Activated naive CD8-positive, alpha-beta T cell treated with anti-CD3 and anti-CD28 coated beads for 36 hours (primary cell): ENCODE results near the gene SCN3B. TPM values are rescaled to one million over a fixed set of nuclear protein-coding genes. Genes with fewer than 3 reads are reported as not detected.
"Not testable (repeated sequence)": the region's sequence is repeated elsewhere in the genome, so short reads cannot be mapped to it uniquely, and the experiment has no call there.

Source experiments
- DNase-seq: peaks from one replicate; pipeline ENCODE4 v3.0.0; 2021
- H3K27ac Mint-ChIP-seq: one replicate; pipeline ENCODE4 v1.8.0; 2022; ENCODE audit warnings: mild to moderate bottlenecking, moderate library complexity, mixed read lengths
- H3K27me3 Mint-ChIP-seq: one replicate; pipeline ENCODE4 v1.8.0; 2022; ENCODE audit warnings: mild to moderate bottlenecking, mixed read lengths
- H3K36me3 Mint-ChIP-seq: one replicate; pipeline ENCODE4 v1.8.0; 2021; ENCODE audit warnings: mild to moderate bottlenecking, mixed read lengths
- H3K4me1 Mint-ChIP-seq: one replicate; pipeline ENCODE4 v1.8.0; 2021; ENCODE audit warnings: mixed read lengths
- H3K4me3 Mint-ChIP-seq: one replicate; pipeline ENCODE4 v1.8.0; 2022; ENCODE audit warnings: mild to moderate bottlenecking, moderate library complexity, mixed read lengths
- H3K9me3 Mint-ChIP-seq: one replicate; pipeline ENCODE4 v1.8.0; 2022; ENCODE audit warnings: mixed read lengths
- total RNA-seq, 2 experiments: library from RNA; stranded (reverse); gene quantifications; one replicate each; pipeline ENCODE4 v1.2.3, GENCODE V29; 2021

The SCN3B gene
- total RNA-seq, 2 experiments from 2014 or later: not detected

- H3K36me3 Mint-ChIP-seq: no peaks in the 10 kb centered on the region
- H3K4me3 Mint-ChIP-seq: no peak overlapping the region
- peaks cover 17% of the 10 kb centered on the region for H3K4me1 Mint-ChIP-seq
- no peak for DNase-seq
- H3K27me3 Mint-ChIP-seq: no peaks in the 10 kb centered on the region
- no peaks in the 10 kb centered on the region for H3K9me3 Mint-ChIP-seq
- no peak overlapping the region for H3K27ac Mint-ChIP-seq
Observed at GRCh38 chr11:123677510-123677909, 23.1 kb upstream of the SCN3B start.

GRCh38 chr11:123674297-123674696 lies 19.9 kb upstream of the SCN3B start:
- H3K36me3 Mint-ChIP-seq: no peaks in the 10 kb centered on the region
- peaks cover 4% of the 10 kb centered on the region for H3K27me3 Mint-ChIP-seq

GRCh38 chr11:123672568-123672967 lies 18.1 kb upstream of the SCN3B start:
- Mint-ChIP-seq H3K4me3 (no peak overlapping the region), H3K4me1 (no peaks in the 10 kb centered on the region), H3K27me3 (peaks cover 4% of the 10 kb centered on the region), H3K27ac (no peak overlapping the region), H3K36me3 (no peaks in the 10 kb centered on the region), H3K9me3 (no peaks in the 10 kb centered on the region)
- no peak for DNase-seq

More at GRCh38 chr11:123674297-123674696, 19.9 kb upstream of the SCN3B start:
- H3K27ac Mint-ChIP-seq: no peak overlapping the region
- no peak overlapping the region for H3K4me3 Mint-ChIP-seq
- no peaks in the 10 kb centered on the region for H3K4me1 Mint-ChIP-seq
- H3K9me3 Mint-ChIP-seq: no peaks in the 10 kb centered on the region
- DNase-seq: no peak

- peaks cover 4% of the 10 kb centered on the region for H3K27me3 Mint-ChIP-seq
- H3K9me3 Mint-ChIP-seq: no peaks in the 10 kb centered on the region
- no peaks in the 10 kb centered on the region for H3K36me3 Mint-ChIP-seq
- DNase-seq: no peak
- H3K27ac Mint-ChIP-seq: no peak overlapping the region
- no peak overlapping the region for H3K4me3 Mint-ChIP-seq
- H3K4me1 Mint-ChIP-seq: no peaks in the 10 kb centered on the region
Observed at GRCh38 chr11:123671534-123671933, 17.1 kb upstream of the SCN3B start.

GRCh38 chr11:123670081-123670480 lies 15.7 kb upstream of the SCN3B start:
- Mint-ChIP-seq H3K4me1 (no peaks in the 10 kb centered on the region), H3K27ac (no peak overlapping the region), H3K4me3 (no peak overlapping the region), H3K27me3 (peaks cover 4% of the 10 kb centered on the region), H3K36me3 (no peaks in the 10 kb centered on the region), H3K9me3 (no peaks in the 10 kb centered on the region)
- no peak for DNase-seq

GRCh38 chr11:123665306-123665705 lies 10.9 kb upstream of the SCN3B start:
- no peak for DNase-seq
- H3K27ac Mint-ChIP-seq: no peak overlapping the region
- peaks cover under 1% of the 10 kb centered on the region for H3K4me1 Mint-ChIP-seq
- H3K27me3 Mint-ChIP-seq: no peaks in the 10 kb centered on the region
- H3K36me3 Mint-ChIP-seq: no peaks in the 10 kb centered on the region
- peaks cover 4% of the 10 kb centered on the region for H3K9me3 Mint-ChIP-seq
- H3K4me3 Mint-ChIP-seq: no peak overlapping the region

GRCh38 chr11:123659965-123660364 lies 5.5 kb upstream of the SCN3B start:
- Mint-ChIP-seq H3K9me3 (peaks cover 16% of the 10 kb centered on the region), H3K4me1 (peaks cover 15% of the 10 kb centered on the region), H3K27me3 (peaks cover 12% of the 10 kb centered on the region), H3K27ac (peak overlapping the region; percentile 7)
- DNase-seq, H3K36me3 Mint-ChIP-seq, H3K4me3 Mint-ChIP-seq: not testable (repeated sequence)

GRCh38 chr11:123659311-123659710 lies 4.9 kb upstream of the SCN3B start:
- no peak for DNase-seq
- peaks cover 16% of the 10 kb centered on the region for H3K4me1 Mint-ChIP-seq
- peaks cover 17% of the 10 kb centered on the region for H3K27me3 Mint-ChIP-seq
- H3K9me3 Mint-ChIP-seq: peaks cover 16% of the 10 kb centered on the region
- peaks cover 4% of the 10 kb centered on the region for H3K36me3 Mint-ChIP-seq
- no peak overlapping the region for H3K4me3 Mint-ChIP-seq
- H3K27ac Mint-ChIP-seq: no peak overlapping the region

GRCh38 chr11:123653827-123654565 lies 428 bp downstream of the SCN3B start:
- Mint-ChIP-seq H3K4me3 (peak overlapping the region; percentile 50), H3K36me3 (peaks cover 4% of the 10 kb centered on the region), H3K27ac (no peak overlapping the region), H3K4me1 (peaks cover 6% of the 10 kb centered on the region), H3K27me3 (peaks cover 59% of the 10 kb centered on the region), H3K9me3 (peaks cover 6% of the 10 kb centered on the region)
- peak; percentile 47 for DNase-seq

GRCh38 chr11:123653483-123653826 lies 969 bp downstream of the SCN3B start:
- DNase-seq: no peak
- Mint-ChIP-seq H3K4me1 (peaks cover 2% of the 10 kb centered on the region), H3K27me3 (peaks cover 59% of the 10 kb centered on the region), H3K4me3 (no peak overlapping the region), H3K27ac (no peak overlapping the region), H3K9me3 (peaks cover under 1% of the 10 kb centered on the region), H3K36me3 (no peaks in the 10 kb centered on the region)

- H3K27ac Mint-ChIP-seq: no peak overlapping the region
- H3K27me3 Mint-ChIP-seq: peaks cover 59% of the 10 kb centered on the region
- H3K36me3 Mint-ChIP-seq: no peaks in the 10 kb centered on the region
- no peaks in the 10 kb centered on the region for H3K9me3 Mint-ChIP-seq
- H3K4me1 Mint-ChIP-seq: peaks cover 2% of the 10 kb centered on the region
- H3K4me3 Mint-ChIP-seq: no peak overlapping the region
- DNase-seq: no peak
Observed at GRCh38 chr11:123652599-123652998, 1.8 kb downstream of the SCN3B start.

- no peak for DNase-seq
- H3K27ac Mint-ChIP-seq: no peak overlapping the region
- H3K9me3 Mint-ChIP-seq: no peaks in the 10 kb centered on the region
- peaks cover 64% of the 10 kb centered on the region for H3K27me3 Mint-ChIP-seq
- H3K4me1 Mint-ChIP-seq: peaks cover 2% of the 10 kb centered on the region
- H3K4me3 Mint-ChIP-seq: no peak overlapping the region
- no peaks in the 10 kb centered on the region for H3K36me3 Mint-ChIP-seq
Observed at GRCh38 chr11:123650901-123651300, 3.5 kb downstream of the SCN3B start.

- Mint-ChIP-seq H3K9me3 (no peaks in the 10 kb centered on the region), H3K27me3 (peaks cover 32% of the 10 kb centered on the region), H3K36me3 (no peaks in the 10 kb centered on the region), H3K4me1 (no peaks in the 10 kb centered on the region), H3K4me3 (no peak overlapping the region), H3K27ac (no peak overlapping the region)
- DNase-seq: no peak
Observed at GRCh38 chr11:123645286-123645975, 9.0 kb downstream of the SCN3B start.

- H3K9me3 Mint-ChIP-seq: no peaks in the 10 kb centered on the region
- H3K4me1 Mint-ChIP-seq: no peaks in the 10 kb centered on the region
- H3K4me3 Mint-ChIP-seq: no peak overlapping the region
- H3K27me3 Mint-ChIP-seq: peaks cover 22% of the 10 kb centered on the region
- H3K36me3 Mint-ChIP-seq: no peaks in the 10 kb centered on the region
- DNase-seq: no peak
- no peak overlapping the region for H3K27ac Mint-ChIP-seq
Observed at GRCh38 chr11:123642435-123642834, 12.0 kb downstream of the SCN3B start.

GRCh38 chr11:123641495-123641840 lies 13.0 kb downstream of the SCN3B start:
- DNase-seq: no peak
- H3K4me1 Mint-ChIP-seq: no peaks in the 10 kb centered on the region
- no peak overlapping the region for H3K4me3 Mint-ChIP-seq
- H3K27me3 Mint-ChIP-seq: peaks cover 26% of the 10 kb centered on the region
- no peaks in the 10 kb centered on the region for H3K9me3 Mint-ChIP-seq
- H3K36me3 Mint-ChIP-seq: no peaks in the 10 kb centered on the region
- no peak overlapping the region for H3K27ac Mint-ChIP-seq
